ENCODE measurements around the gene ZNG1F.
"Not testable (repeated sequence)": the region's sequence is repeated elsewhere in the genome, so short reads cannot be mapped to it uniquely, and the experiment has no call there.

Gene ZNG1F

GRCh38 chr9:41120696-41121095 lies 68.4 kb downstream of the ZNG1F start:
- not testable (repeated sequence) for DNase-seq

- DNase-seq, result not testable (repeated sequence)
Measured at GRCh38 chr9:41119719-41120118, 69.4 kb downstream of the ZNG1F start.

GRCh38 chr9:41119311-41119710 lies 69.8 kb downstream of the ZNG1F start:
- not testable (repeated sequence) for DNase-seq

GRCh38 chr9:41113348-41113747 lies 75.8 kb downstream of the ZNG1F start:
- DNase-seq, result not testable (repeated sequence)

- DNase-seq, result not testable (repeated sequence)
Measured at GRCh38 chr9:41111414-41111813, 77.7 kb downstream of the ZNG1F start.

- not testable (repeated sequence) for DNase-seq
Measured at GRCh38 chr9:41110913-41111312, 78.2 kb downstream of the ZNG1F start.

- not testable (repeated sequence) for DNase-seq
Measured at GRCh38 chr9:41109253-41109652, 79.9 kb downstream of the ZNG1F start.

- not testable (repeated sequence) for DNase-seq
Measured at GRCh38 chr9:41108816-41109215, 80.3 kb downstream of the ZNG1F start.

GRCh38 chr9:41106472-41107116 lies 82.5 kb downstream of the ZNG1F start:
- DNase-seq, result not testable (repeated sequence)

GRCh38 chr9:41105557-41106253 lies 83.4 kb downstream of the ZNG1F start:
- DNase-seq, result not testable (repeated sequence)

GRCh38 chr9:41104542-41104941 lies 84.6 kb downstream of the ZNG1F start:
- not testable (repeated sequence) for DNase-seq

GRCh38 chr9:41100508-41100907 lies 88.6 kb downstream of the ZNG1F start:
- DNase-seq, result not testable (repeated sequence)

- not testable (repeated sequence) for DNase-seq
Measured at GRCh38 chr9:41098759-41099158, 90.4 kb downstream of the ZNG1F start.

- DNase-seq, result not testable (repeated sequence)
Measured at GRCh38 chr9:41095060-41095459, 94.1 kb downstream of the ZNG1F start.

GRCh38 chr9:41094010-41094773 lies 94.9 kb downstream of the ZNG1F start:
- DNase-seq, result not testable (repeated sequence)

GRCh38 chr9:41090922-41091321 lies 98.2 kb downstream of the ZNG1F start:
- DNase-seq, result not testable (repeated sequence)

GRCh38 chr9:41090386-41090785 lies 98.7 kb downstream of the ZNG1F start:
- DNase-seq, result not testable (repeated sequence)

GRCh38 chr9:41088450-41089059 lies 100.6 kb downstream of the ZNG1F start:
- not testable (repeated sequence) for DNase-seq

- DNase-seq, result not testable (repeated sequence)
Measured at GRCh38 chr9:41087929-41088328, 101.2 kb downstream of the ZNG1F start.

GRCh38 chr9:41087157-41087780 lies 101.8 kb downstream of the ZNG1F start:
- not testable (repeated sequence) for DNase-seq

GRCh38 chr9:41086685-41087084 lies 102.4 kb downstream of the ZNG1F start:
- not testable (repeated sequence) for DNase-seq

- DNase-seq, result not testable (repeated sequence)
Measured at GRCh38 chr9:41086215-41086614, 102.9 kb downstream of the ZNG1F start.
